Measurements from ENCODE around the gene DPYD.

The DPYD gene

DNA sequence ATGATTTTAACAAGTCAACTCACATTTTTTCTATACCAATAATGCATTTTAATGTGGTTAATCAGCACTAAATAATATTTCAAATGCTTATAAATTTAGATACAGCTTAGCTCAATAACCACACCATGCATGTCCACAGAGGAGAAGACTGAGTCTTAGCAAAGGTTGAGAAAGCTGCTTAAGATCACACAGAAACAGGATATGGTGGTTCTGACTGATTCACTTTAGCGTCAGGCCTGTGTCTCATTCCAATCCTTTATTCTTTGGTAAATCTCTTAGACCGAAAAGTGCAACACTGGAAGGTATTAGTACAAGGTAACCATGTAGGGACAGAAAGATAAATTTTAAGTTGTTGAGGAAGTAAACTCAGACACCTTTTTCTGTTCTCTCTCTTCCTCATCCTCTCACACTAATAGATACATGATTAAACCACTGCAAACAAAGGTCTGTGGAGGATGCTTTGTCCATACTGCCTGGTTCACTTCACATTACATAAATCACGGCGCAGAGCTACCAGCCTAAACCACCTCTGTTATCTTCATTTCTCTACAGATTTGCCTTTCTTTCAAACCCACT is 139.0 kb downstream of the DPYD start:
- Histone ChIP-seq H3K9me3 (no peaks in the 10 kb centered on the region), H3K4me1 (no peaks in the 10 kb centered on the region), H3K36me3 (replicated peaks) (no peaks in the 10 kb centered on the region), H3K27me3 (ENCODE audit: low read depth) (no peaks in the 10 kb centered on the region), H3K4me3 (no peak overlapping the region)
- DNase-seq (ENCODE audit: low spot score in 2 of 2), result no peak
- in situ Hi-C loops (cut with MboI; ENCODE audit: low sequenced_read_pairs), result no loop called here

DNA sequence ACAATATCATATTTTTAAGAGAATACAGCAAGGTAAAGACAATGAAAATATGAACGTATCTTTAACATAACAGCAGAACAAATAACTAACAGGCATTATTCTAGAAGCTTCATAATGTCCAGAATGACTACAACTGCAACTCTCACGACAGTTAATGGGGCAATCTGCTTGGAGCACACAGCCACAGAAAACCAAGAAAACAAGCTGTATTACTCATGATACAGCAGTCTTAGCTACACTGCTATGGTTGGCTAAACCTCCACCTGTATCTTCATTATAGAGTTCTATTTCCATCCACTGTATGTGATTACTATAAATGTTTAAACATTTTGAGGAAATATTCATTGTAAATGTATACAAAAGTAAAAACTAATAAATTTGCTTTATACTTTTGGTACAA is 139.9 kb downstream of the DPYD start:
- no peak overlapping the region for H3K4me3 ChIP-seq
- no peaks in the 10 kb centered on the region for H3K4me1 ChIP-seq
- H3K36me3 ChIP-seq (replicated peaks), result no peaks in the 10 kb centered on the region
- H3K9me3 ChIP-seq, result no peaks in the 10 kb centered on the region
- no peak for DNase-seq (ENCODE audit: low spot score in 2 of 2)
- no peaks in the 10 kb centered on the region; the same call in 1 of the 2 replicates for H3K27me3 ChIP-seq (ENCODE audit: low read depth)
- in situ Hi-C loops (cut with MboI; ENCODE audit: low sequenced_read_pairs), result no loop called here

DNA sequence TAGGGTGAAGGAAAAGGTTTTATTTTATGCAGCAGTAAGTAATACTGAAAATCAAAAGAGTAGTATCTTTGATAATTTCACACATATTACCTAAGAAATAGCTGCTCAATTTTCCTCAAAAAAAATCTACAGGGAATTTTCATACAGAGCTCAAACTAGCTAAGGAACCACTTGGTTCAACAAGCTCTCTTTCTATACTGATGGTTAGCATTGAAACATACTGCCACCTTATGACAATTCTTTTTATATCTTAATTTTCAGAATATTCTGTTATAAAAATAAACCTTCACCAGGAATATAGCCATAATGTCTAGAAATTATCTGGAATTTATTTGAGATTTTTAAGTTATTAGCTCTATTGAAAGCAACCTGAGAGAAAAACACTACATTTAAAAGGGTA is 142.1 kb downstream of the DPYD start:
- Histone ChIP-seq H3K4me1 (no peaks in the 10 kb centered on the region), H3K27me3 (ENCODE audit: low read depth) (peaks cover 2% of the 10 kb centered on the region; the same call in 1 of the 2 replicates), H3K9me3 (no peaks in the 10 kb centered on the region), H3K4me3 (no peak overlapping the region), H3K36me3 (replicated peaks) (no peaks in the 10 kb centered on the region)
- DNase-seq (ENCODE audit: low spot score in 2 of 2), result no peak
- in situ Hi-C loops (cut with MboI; ENCODE audit: low sequenced_read_pairs), result no loop called here

DNA sequence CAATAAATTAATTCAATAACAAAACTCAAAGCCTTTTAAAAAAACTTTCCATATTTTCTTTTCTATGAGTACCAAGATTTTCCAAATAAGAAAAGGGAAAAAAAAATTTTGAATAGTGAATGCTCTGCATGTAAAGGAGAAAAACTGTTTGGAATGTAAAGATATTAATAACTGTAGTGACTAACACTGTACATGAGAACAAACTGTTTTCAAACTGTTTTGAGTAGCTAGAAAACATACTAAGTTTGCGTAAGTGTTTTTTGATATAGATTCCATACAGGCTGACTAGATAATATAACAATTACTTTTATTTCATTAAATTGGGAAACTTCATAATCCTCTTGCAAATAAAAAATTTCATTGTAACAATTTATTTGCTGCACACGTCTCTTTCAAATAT is 150.5 kb downstream of the DPYD start:
- no peaks in the 10 kb centered on the region for H3K4me1 ChIP-seq
- no peaks in the 10 kb centered on the region for H3K36me3 ChIP-seq (replicated peaks)
- H3K9me3 ChIP-seq, result no peaks in the 10 kb centered on the region
- in situ Hi-C loops (cut with MboI; ENCODE audit: low sequenced_read_pairs), result loop anchor here (25.0 kb wide), 1 partner anchor 108 kb away; no protein-coding TSS in a partner anchor
- H3K27me3 ChIP-seq (ENCODE audit: low read depth), result peaks cover 2% of the 10 kb centered on the region; the same call in 1 of the 2 replicates
- H3K4me3 ChIP-seq, result no peak overlapping the region
- no peak for DNase-seq (ENCODE audit: low spot score in 2 of 2)

DNA sequence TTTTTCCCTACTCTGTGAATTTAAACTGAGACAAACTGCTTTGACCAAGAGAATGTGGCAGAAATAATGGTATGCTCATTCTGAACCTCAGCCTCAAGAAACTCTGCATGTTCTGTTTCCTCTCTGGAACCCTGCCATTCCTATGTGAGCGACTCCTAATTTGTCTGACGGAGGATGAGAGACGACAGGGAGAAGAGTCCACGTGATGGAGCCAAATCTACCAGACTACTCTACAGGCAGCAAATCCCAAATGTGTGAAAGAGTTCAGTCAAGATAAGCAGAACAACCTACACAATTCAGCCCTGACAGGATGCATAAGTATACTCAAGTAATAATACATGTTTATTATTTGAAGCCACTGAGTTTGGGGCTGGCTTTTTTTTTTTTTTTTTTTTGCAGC is 153.5 kb downstream of the DPYD start:
- H3K36me3 ChIP-seq (replicated peaks), result no peaks in the 10 kb centered on the region
- no peaks in the 10 kb centered on the region for H3K27me3 ChIP-seq (ENCODE audit: low read depth)
- no peak for DNase-seq (ENCODE audit: low spot score in 2 of 2)
- H3K4me3 ChIP-seq, result no peak overlapping the region
- no peaks in the 10 kb centered on the region for H3K4me1 ChIP-seq
- in situ Hi-C loops (cut with MboI; ENCODE audit: low sequenced_read_pairs), result loop anchor here (25.0 kb wide), 1 partner anchor 105 kb away; no protein-coding TSS in a partner anchor
- H3K9me3 ChIP-seq, result no peaks in the 10 kb centered on the region

DNA sequence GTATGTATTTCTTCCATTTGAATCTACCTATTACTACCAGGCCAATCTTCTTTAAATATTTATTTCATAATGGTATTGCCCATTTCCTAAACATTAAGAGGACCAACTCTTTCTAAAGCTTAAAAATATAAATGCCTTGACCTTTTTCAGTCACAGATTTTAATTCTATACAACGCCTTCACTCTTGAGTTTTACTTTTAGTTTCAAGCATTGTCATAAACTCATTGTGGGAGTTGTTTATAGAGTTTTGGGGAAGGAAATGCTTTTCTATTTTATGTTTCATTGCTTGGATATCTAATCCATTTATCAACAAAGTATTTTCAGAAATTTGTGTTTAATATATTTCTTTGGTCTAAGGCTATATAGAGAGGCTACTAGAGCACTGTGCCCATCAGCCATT is 155.8 kb downstream of the DPYD start:
- H3K4me3 ChIP-seq, result no peak overlapping the region
- in situ Hi-C loops (cut with MboI; ENCODE audit: low sequenced_read_pairs), result loop anchor here (25.0 kb wide), 1 partner anchor 103 kb away; no protein-coding TSS in a partner anchor
- H3K36me3 ChIP-seq (replicated peaks), result no peaks in the 10 kb centered on the region
- no peak for DNase-seq (ENCODE audit: low spot score in 2 of 2)
- no peaks in the 10 kb centered on the region for H3K27me3 ChIP-seq (ENCODE audit: low read depth)
- no peaks in the 10 kb centered on the region for H3K4me1 ChIP-seq
- H3K9me3 ChIP-seq, result no peaks in the 10 kb centered on the region

DNA sequence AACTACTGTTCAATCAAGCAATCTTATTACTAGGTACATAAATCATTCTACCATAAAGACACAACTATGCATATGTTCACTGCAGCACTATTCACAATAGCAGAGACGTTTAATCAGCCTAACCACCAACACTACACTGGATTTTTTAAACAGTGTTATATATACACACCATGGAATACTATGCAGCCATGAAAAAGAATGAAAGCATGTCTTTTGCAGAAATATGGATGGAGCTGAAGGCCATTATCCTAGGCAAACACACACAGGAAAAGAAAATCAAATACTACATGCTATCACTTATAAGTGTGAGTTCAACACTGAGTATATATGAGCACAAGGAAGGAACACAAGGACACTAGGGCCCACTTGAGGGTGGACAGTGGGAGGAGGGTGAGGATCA is 159.2 kb downstream of the DPYD start:
- in situ Hi-C loops (cut with MboI; ENCODE audit: low sequenced_read_pairs), result loop anchor here (25.0 kb wide), 1 partner anchor 99 kb away; no protein-coding TSS in a partner anchor
- no peak for DNase-seq (ENCODE audit: low spot score in 2 of 2)
- Histone ChIP-seq H3K9me3 (no peaks in the 10 kb centered on the region), H3K4me3 (no peak overlapping the region), H3K36me3 (replicated peaks) (no peaks in the 10 kb centered on the region), H3K27me3 (ENCODE audit: low read depth) (no peaks in the 10 kb centered on the region), H3K4me1 (no peaks in the 10 kb centered on the region)

DNA sequence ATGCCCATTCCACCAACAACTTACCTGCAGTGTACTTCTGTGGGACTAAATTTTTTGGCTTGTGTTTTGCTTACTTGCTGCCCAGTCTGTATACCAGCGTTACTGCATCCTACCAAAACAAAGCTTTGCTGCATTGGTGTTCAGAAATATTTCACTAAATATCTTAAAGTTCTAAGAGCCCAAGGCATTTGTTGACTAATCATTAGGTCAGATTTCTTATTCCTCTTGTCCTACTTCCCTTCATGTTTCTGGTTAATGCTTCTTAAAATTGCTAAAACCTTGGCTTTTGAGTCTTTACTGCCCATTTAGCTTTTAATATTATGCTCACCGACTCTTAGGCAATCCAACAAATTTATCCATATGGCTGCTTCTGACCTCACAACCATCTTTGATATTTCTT is 161.8 kb downstream of the DPYD start:
- Histone ChIP-seq H3K27me3 (ENCODE audit: low read depth) (no peaks in the 10 kb centered on the region), H3K4me3 (no peak overlapping the region), H3K4me1 (no peaks in the 10 kb centered on the region), H3K9me3 (no peaks in the 10 kb centered on the region), H3K36me3 (replicated peaks) (no peaks in the 10 kb centered on the region)
- in situ Hi-C loops (cut with MboI; ENCODE audit: low sequenced_read_pairs), result loop anchor here (25.0 kb wide), 1 partner anchor 97 kb away; no protein-coding TSS in a partner anchor
- DNase-seq (ENCODE audit: low spot score in 2 of 2), result no peak

DNA sequence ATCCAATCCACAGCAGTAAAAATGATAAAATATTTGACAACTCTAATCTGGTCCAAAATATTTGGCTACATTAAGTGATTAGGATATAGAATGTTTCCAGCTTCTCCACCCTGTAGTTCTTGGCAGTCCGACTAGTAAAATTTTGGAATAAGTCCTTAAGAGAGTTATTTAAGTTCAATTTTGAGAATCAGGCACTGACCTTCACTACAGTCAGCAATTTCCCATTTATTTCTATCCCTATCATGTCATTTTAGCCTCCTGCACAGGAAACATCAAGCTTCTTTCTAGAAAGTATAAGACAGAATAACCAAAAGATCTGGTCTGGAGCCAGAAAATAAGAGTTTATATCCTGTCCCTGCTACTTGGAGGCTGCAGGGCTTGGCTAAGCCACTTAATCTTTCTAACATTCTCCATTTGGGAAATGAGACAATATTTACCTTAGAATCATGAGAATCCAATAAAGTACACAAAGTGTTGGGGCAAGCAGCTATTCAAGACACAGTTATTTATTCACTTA is 162.2 kb downstream of the DPYD start:
- no peak overlapping the region for H3K4me3 ChIP-seq
- H3K4me1 ChIP-seq, result no peaks in the 10 kb centered on the region
- in situ Hi-C loops (cut with MboI; ENCODE audit: low sequenced_read_pairs), result loop anchor here (25.0 kb wide), 1 partner anchor 96 kb away; no protein-coding TSS in a partner anchor
- H3K27me3 ChIP-seq (ENCODE audit: low read depth), result no peaks in the 10 kb centered on the region
- no peaks in the 10 kb centered on the region for H3K9me3 ChIP-seq
- DNase-seq (ENCODE audit: low spot score in 2 of 2), result no peak
- no peaks in the 10 kb centered on the region for H3K36me3 ChIP-seq (replicated peaks)

DNA sequence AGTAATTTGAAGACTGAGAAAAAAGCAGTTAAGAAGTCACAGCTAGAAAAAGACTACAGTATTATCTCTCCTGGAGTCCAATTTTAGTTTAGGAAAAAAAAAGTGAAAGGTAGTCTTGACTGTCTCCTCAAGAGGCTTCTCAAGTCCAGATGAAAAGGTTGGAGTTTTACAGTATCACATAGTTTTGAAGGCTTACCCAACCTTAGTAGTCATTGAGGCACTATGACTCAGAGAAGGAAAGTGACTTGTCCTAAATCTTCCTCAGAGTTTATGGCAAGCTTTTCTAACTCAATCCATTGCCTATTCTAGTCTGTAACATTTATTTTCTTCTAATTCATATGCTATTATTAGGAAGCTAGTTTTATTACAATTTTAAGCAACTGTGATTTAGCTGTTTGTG is 174.9 kb downstream of the DPYD start:
- Histone ChIP-seq H3K27me3 (ENCODE audit: low read depth) (no peaks in the 10 kb centered on the region), H3K36me3 (replicated peaks) (no peaks in the 10 kb centered on the region), H3K4me1 (no peaks in the 10 kb centered on the region), H3K9me3 (no peaks in the 10 kb centered on the region), H3K4me3 (no peak overlapping the region)
- in situ Hi-C loops (cut with MboI; ENCODE audit: low sequenced_read_pairs), result no loop called here
- DNase-seq (ENCODE audit: low spot score in 2 of 2), result no peak

DNA sequence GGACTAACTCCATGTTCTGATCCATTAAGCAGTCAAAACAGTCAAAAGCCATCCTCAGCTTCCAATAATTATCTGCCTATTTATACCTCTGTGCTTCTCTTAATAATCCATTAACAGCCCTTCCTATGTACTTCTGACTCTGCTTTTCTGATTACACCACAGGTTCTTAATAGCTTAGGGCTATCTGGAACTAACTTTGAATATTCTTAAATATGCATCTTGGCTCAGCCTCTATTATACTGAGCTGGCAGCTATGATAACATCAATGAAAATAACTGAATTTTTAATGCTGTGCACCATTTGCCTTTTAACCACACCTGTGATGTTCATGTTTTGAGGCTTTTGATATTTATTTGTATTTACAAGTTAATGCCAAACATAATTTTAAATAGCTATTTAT is 175.9 kb downstream of the DPYD start:
- Histone ChIP-seq H3K36me3 (replicated peaks) (no peaks in the 10 kb centered on the region), H3K9me3 (no peaks in the 10 kb centered on the region), H3K27me3 (ENCODE audit: low read depth) (no peaks in the 10 kb centered on the region), H3K4me3 (no peak overlapping the region), H3K4me1 (no peaks in the 10 kb centered on the region)
- in situ Hi-C loops (cut with MboI; ENCODE audit: low sequenced_read_pairs), result no loop called here
- no peak for DNase-seq (ENCODE audit: low spot score in 2 of 2)

DNA sequence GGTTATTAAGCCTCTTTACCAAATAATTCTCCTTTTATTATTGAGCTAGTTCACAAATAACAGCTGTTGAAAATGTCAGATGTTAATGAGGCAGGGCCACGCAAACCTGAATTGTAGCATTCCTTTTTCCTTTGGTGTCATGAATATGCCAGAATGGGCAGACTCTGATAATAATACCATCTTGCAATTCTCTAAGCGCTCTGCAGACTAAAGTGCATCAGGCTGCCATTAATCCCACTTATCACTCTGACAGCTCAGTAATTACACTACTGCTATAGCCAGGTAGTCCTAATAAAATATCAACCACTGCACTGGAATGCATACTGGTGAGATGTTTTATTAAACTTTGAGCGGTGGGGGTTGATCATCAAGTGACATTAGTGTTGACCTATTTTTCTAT is 177.7 kb downstream of the DPYD start:
- Histone ChIP-seq H3K4me3 (no peak overlapping the region), H3K36me3 (replicated peaks) (no peaks in the 10 kb centered on the region), H3K9me3 (no peaks in the 10 kb centered on the region), H3K4me1 (no peaks in the 10 kb centered on the region), H3K27me3 (ENCODE audit: low read depth) (no peaks in the 10 kb centered on the region)
- in situ Hi-C loops (cut with MboI; ENCODE audit: low sequenced_read_pairs), result no loop called here
- no peak for DNase-seq (ENCODE audit: low spot score in 2 of 2)

DNA sequence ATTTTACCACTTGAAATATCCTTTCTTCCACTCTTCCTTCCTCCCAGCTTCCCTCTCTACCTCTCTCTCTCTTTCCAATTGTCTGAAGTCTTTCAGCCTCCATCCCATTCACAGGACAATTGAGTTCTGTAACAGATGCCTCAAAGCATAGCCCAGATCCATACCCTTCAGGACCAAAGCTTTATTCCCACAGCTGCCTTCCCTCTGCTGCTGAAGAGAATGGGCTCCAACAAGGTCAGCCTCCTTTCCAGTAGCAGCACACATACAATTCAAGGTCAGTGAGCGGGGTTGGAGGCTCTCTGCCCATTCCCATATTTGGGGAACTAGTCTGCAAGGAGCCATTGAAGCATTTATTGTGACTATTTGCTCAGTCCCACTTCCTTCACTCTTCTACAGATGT is 179.9 kb downstream of the DPYD start:
- Histone ChIP-seq H3K4me1 (no peaks in the 10 kb centered on the region), H3K9me3 (no peaks in the 10 kb centered on the region), H3K36me3 (replicated peaks) (no peaks in the 10 kb centered on the region), H3K4me3 (no peak overlapping the region), H3K27me3 (ENCODE audit: low read depth) (no peaks in the 10 kb centered on the region)
- no peak for DNase-seq (ENCODE audit: low spot score in 2 of 2)
- in situ Hi-C loops (cut with MboI; ENCODE audit: low sequenced_read_pairs), result no loop called here

DNA sequence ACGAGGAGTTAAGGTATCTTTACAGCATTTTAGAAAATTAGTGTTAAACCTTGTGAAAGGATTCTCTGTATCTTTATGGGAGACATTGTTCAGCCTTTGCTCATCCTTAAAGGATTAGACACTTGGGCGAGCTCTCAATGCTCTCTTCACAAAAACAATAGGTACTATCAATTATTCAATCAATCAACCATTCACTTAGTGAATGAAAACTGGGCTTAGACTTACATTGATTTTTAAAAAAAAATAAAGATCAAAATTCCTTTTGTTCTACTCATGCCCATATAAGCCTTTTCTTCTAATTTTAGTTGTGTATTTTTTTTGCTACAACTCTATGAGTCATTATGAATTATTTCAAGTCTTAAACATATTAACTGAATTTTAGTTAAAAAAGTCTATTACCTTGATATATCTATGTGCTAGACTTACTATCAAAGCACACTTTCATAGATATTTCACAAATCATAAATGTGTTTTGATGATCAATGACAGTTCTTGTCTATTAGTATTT is 181.2 kb downstream of the DPYD start:
- Histone ChIP-seq H3K27me3 (ENCODE audit: low read depth) (no peaks in the 10 kb centered on the region), H3K36me3 (replicated peaks) (no peaks in the 10 kb centered on the region), H3K4me1 (no peaks in the 10 kb centered on the region), H3K9me3 (no peaks in the 10 kb centered on the region), H3K4me3 (no peak overlapping the region)
- DNase-seq (ENCODE audit: low spot score in 2 of 2), result no peak
- in situ Hi-C loops (cut with MboI; ENCODE audit: low sequenced_read_pairs), result no loop called here
